ENCODE measurements around the gene SESTD1.

Gene SESTD1, protein sequence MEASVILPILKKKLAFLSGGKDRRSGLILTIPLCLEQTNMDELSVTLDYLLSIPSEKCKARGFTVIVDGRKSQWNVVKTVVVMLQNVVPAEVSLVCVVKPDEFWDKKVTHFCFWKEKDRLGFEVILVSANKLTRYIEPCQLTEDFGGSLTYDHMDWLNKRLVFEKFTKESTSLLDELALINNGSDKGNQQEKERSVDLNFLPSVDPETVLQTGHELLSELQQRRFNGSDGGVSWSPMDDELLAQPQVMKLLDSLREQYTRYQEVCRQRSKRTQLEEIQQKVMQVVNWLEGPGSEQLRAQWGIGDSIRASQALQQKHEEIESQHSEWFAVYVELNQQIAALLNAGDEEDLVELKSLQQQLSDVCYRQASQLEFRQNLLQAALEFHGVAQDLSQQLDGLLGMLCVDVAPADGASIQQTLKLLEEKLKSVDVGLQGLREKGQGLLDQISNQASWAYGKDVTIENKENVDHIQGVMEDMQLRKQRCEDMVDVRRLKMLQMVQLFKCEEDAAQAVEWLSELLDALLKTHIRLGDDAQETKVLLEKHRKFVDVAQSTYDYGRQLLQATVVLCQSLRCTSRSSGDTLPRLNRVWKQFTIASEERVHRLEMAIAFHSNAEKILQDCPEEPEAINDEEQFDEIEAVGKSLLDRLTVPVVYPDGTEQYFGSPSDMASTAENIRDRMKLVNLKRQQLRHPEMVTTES

DNA sequence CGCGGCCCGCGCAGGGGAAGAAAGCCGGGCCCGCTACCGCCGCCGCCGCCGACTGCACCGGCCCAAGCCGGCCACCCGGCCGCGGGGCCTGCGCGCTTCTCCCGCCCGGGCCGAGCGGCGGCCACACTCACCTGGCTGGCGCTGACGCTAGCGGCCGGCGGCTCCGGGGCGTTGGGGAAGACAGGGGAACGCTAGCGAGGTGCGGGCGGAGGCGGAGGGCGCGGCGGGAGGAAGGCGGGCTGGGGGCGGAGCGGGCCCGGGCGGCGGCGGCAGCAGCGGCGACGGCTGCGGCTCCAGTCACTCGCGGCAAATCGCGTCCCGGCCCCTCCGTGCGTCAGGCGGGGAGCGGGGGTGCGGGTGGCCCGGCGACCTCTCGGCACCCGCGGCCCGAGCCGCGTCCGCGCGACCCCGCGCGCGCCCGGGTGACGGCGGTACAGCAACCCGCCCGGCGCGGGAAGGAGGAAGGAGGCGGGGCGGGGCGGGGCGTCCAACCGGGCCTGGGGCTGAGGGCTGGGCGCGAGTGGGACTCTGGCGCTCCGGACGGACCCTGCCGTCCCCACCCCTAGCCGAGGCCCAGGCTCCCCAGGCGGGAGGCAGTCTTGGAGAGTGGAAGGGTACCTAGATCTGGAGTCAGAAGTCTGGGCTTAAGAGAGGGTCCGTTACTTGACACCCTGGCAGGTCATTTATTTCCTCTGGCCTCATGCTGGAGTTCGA, at the start of gene SESTD1:
Gene SESTD1, minus strand, starts transcription at position 465 of the 714 bp plus-strand sequence. CDS start 72,991 bp downstream, outside the sequence.
- peak; percentile 15 to 16 for DNase-seq (ENCODE audit: low read depth in 1 of 2, low spot score in 1 of 2)

DNA sequence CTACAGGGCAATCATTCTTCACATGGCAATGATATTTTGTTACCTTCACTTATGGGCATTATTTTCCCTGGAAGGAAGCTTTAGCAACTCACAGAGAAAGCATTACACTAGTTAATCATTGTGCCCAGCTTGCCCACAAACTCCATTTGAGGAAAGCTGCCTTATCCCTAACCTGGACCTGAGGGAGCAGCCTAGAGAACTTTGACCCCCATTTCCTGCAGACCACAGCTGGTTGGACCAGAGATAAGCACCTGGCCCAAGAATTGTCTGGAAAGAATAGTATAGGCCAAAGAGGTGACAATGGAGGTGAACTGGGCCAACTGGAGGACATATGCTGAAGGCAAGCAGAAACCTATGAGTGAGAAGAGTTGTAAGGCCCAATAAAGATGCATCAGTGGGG, 48.4 kb upstream of the SESTD1 start:
- DNase-seq (ENCODE audit: low read depth in 1 of 2, low spot score in 1 of 2) = no peak

- DNase-seq (ENCODE audit: low read depth in 1 of 2, low spot score in 1 of 2) = no peak
Measured at GRCh38 chr2:179311101-179311500, 46.5 kb upstream of the SESTD1 start.

DNA sequence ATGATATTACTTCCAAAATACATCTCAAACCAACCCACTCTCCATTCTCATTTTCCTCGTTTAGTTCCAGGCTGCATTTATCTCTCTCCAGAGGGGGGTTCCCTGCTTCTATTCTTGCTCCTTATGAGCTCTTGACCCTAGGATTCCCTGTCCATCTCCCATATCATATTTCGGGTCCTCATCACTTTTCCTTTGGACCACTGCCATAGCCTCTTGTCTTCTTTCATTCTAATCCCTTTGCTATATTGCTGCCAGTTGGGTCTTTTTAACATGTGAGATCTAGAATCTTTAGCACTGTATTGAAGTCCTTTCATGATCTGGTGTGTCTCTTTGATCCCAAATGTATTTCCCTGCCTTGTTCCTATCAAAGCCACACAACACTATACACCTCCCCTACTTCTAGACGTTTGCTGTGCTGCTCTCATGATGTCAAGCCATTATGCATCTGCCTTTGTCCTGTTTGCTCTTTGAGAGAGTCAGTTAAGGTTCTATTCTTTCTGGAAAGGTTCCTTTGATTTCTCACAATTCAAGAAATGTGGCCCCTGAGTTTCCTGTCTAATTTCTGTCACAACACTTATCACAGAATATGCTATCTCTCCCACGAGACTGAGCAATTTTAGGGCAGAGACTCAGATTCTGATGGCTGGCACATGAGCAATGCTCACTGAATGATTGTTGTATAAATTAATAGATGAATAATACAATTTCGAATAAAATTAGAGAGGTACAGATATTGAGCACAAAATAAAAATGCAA, 43.2 kb upstream of the SESTD1 start:
- DNase-seq (ENCODE audit: low read depth in 1 of 2, low spot score in 1 of 2) = no peak

DNA sequence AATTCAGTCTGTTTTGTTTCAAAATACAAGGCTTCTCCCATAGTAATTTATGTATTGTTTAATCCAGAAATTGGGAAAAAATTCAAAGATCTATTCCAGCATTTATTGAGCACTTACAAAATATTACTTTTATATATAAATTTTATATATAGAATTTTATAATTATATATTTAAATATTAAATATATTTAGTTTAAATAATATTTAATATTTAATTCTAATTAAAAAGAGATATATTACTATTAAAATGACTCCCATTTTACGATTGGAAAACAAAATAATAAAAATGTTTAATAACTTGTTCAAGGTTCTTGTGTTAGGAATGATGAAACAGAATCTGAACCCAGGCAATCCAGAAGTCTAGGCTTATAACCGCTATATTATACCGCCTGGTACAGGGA, 40.5 kb upstream of the SESTD1 start:
- no peak for DNase-seq (ENCODE audit: low read depth in 1 of 2, low spot score in 1 of 2)

DNA sequence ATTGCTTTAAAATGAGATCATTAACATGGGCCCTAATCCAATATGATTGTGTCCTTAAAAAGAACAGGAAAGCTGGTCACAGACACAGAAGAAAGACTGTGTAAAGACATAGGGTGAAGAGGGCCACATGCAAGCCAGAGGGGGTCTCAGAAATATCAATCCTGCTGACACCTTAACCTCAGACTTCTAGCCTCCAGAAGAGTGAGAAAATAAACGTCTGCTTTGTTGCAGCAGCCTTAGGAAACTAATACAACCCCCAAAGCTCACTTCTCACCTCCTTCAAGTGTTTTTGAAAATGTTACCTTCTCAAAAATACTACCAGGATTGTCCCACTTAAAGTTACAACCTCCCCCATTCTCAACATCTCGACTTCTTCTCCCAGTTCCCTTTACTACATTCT, 39.8 kb upstream of the SESTD1 start:
- DNase-seq (ENCODE audit: low read depth in 1 of 2, low spot score in 1 of 2) = no peak

DNA sequence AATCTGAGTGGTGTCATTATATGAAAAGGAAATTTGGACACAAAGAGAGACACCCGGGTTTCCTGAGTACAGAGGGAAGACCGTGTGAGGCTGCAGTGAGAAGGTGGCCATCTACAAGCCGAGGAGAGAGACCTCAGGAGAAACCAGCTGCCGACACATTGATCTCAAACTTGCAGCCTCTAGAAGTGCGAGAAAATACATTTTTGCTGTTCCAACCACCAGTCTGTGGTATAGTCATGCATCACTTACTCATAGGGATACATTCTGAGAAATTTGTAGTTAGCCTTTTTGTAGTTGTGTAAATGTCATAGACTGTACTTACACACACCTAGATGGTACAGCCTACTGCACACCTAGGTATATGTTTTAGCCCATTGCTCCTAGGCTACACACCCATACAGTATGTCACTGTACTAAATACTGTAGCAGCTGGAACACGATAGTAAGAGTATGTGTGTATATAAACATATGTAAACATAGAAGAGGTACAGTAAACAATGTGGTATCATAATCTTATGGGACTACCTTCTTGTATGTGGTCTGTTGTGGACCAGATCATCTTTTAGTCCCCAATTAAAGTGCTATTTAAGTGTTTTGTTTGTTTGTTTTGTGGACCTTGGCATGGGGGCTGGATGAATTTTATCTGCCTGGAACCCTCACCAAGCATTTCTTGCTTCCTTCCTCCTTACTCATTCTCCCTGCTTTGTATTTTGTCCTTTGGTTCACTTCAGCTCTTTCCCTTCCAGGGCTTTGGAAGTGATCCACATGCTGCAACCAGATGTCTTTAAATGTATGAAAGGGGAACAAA, 38.3 kb upstream of the SESTD1 start:
- no peak for DNase-seq (ENCODE audit: low read depth in 1 of 2, low spot score in 1 of 2)

GRCh38 chr2:179302149-179302548, 37.5 kb upstream of the SESTD1 start:
- DNase-seq (ENCODE audit: low read depth in 1 of 2, low spot score in 1 of 2) = no peak

- DNase-seq (ENCODE audit: low read depth in 1 of 2, low spot score in 1 of 2) = no peak
Measured at GRCh38 chr2:179298666-179299065, 34.0 kb upstream of the SESTD1 start.

DNA sequence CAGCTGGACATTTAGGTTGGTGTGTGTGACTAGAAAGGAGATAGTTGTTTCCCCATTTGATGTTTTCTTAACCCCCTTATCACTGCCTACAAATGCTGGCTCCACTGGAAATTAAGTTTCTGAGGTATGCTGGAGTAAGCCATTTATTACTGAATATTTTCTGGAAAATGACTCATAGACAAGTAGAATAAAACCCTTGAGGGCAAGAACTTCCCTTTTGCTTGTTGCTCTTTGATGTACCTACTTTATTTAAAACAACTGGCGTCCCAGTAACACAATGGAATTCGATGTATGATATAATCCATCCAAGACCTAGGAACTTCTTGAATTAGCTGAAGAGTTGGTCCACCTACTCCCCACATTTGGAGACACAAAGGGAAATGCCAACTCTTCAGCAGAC, 33.3 kb upstream of the SESTD1 start:
- DNase-seq (ENCODE audit: low read depth in 1 of 2, low spot score in 1 of 2) = no peak

GRCh38 chr2:179290329-179290728, 25.7 kb upstream of the SESTD1 start:
- no peak for DNase-seq (ENCODE audit: low read depth in 1 of 2, low spot score in 1 of 2)

DNA sequence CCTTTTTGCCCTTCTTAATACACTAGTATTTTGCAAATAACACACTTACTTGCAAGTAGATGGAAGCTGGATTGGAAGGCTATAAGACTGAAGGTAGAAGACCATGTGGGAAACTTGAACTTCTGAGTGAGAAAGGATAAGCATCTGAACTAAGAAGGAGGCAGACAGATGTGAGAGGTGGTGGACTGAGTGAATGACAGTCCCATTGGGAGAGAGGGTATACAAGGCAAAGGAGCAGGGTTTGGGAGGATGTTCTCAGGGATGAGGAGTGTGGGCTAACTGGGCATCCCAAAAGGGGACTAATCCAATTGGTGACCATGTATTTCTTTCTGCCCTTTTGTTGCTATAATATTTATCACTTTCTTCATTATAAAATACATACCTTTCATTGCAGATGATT, 20.4 kb upstream of the SESTD1 start:
- DNase-seq (ENCODE audit: low read depth in 1 of 2, low spot score in 1 of 2) = no peak

GRCh38 chr2:179277429-179278196, 13.0 kb upstream of the SESTD1 start:
- no peak for DNase-seq (ENCODE audit: low read depth in 1 of 2, low spot score in 1 of 2)

GRCh38 chr2:179275253-179276012, 10.8 kb upstream of the SESTD1 start:
- no peak for DNase-seq (ENCODE audit: low read depth in 1 of 2, low spot score in 1 of 2)

DNA sequence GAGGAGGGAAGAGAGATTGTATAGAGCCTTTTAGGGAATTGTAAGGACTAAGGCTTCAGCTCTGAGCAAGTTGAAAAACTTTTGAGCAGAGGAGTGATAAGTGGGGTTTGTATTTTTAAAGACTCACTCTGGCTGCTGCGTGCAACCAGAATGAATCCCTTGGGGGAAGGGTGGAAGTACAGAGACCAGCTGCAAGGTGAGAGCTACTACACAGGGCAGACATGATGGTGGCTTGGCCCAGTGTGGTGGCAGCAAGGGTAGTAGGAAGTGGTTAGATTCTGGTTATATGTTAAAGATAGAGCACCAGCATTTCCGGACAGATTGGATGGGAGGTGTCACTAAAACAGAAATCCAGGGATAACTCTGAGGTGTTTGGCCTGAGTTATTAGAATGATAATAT, 10.1 kb upstream of the SESTD1 start:
- DNase-seq (ENCODE audit: low read depth in 1 of 2, low spot score in 1 of 2) = no peak

GRCh38 chr2:179273461-179273962, 8.9 kb upstream of the SESTD1 start:
- no peak for DNase-seq (ENCODE audit: low read depth in 1 of 2, low spot score in 1 of 2)

DNA sequence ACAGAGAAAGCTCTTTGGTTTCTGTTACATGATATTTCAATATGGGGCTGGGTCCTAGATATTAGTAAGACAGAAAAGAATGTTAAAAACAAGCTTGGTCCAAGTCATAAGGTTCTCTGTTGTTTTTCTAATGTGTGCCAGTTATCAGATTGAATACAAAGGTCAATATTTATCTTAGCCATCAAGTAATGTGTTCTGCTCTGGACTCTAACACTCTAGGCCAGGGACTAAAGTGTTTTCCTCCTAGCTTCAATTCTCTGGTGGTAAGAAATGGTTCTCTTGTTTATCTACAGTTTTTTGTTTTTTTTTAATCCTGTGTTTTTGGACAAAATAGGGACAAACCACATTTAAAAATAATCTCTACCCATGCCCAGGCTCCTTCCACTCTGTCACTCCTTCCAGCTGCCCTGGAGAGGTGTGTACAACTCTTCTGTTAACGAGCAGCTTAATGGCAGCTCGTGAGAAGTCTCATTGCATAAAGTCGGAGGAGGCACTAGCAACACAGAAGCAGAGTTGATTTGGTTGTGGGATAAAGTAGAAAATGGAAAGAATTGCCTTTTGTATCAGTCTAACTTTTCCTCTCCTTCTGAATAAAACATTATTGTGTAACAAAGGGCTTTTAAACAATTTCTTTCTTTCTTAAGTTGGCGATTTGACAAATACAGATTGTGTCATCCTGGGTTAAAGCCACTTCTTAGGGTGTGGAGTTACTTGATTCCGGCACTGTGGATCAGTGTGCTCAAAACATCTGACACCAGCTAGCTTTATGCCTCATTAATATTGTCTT, 8.0 kb upstream of the SESTD1 start:
- DNase-seq (ENCODE audit: low read depth in 1 of 2, low spot score in 1 of 2) = no peak

GRCh38 chr2:179270689-179271088, 6.1 kb upstream of the SESTD1 start:
- DNase-seq (ENCODE audit: low read depth in 1 of 2, low spot score in 1 of 2) = no peak

All from activated T-helper 1 cell treated with anti-CD3 and anti-CD28 coated beads, Interleukin-2, amount 50 U/mL, for 16 hours (primary cell).